IPS-18c (cell line): Measurements from ENCODE around the gene STIMATE.

Experiments
- H3K4me3 ChIP-seq: 2 replicates; pipeline ENCODE4 v1.7.0; 2013; ENCODE audit warnings: low read depth, mild to moderate bottlenecking, low read length, moderate library complexity; ENCODE audit not compliant: insufficient read depth
- H3K9me3 ChIP-seq: one replicate; pipeline ENCODE4 v1.6.1; 2013; ENCODE audit warnings: mild to moderate bottlenecking, low read length, moderate library complexity; ENCODE audit not compliant: control insufficient read depth, insufficient read depth

The STIMATE gene

GRCh38 chr3:52816654-52817053, 80.7 kb downstream of the STIMATE start:
- Histone ChIP-seq H3K4me3 (no peak overlapping the region), H3K9me3 (no peaks in the 10 kb centered on the region)

DNA sequence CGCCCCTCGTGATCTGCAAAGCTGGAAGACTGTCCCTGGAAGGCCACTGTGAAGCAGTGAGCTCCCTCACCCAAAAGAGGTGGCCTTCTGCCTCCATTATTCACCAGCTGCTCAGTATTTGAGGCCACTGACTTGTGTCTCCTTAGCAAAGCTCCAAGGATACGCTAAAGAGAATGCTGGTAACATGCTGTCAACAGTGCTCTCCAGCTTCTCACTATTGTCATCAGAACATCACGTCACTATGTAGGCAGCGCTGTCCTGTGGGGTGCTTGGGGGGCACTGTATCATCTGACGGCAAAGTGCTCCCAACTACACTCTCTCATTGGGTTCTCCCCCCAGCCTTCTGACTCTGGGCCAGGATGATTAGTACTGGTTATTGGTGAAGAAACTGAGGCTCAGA, 81.1 kb downstream of the STIMATE start:
- no peak overlapping the region for H3K4me3 ChIP-seq
- no peaks in the 10 kb centered on the region for H3K9me3 ChIP-seq

- no peaks in the 10 kb centered on the region for H3K9me3 ChIP-seq
- H3K4me3 ChIP-seq: no peak overlapping the region
Measured at GRCh38 chr3:52813810-52814209, 83.5 kb downstream of the STIMATE start.

GRCh38 chr3:52811452-52812011, 85.8 kb downstream of the STIMATE start:
- Histone ChIP-seq H3K4me3 (no peak overlapping the region), H3K9me3 (no peaks in the 10 kb centered on the region)

DNA sequence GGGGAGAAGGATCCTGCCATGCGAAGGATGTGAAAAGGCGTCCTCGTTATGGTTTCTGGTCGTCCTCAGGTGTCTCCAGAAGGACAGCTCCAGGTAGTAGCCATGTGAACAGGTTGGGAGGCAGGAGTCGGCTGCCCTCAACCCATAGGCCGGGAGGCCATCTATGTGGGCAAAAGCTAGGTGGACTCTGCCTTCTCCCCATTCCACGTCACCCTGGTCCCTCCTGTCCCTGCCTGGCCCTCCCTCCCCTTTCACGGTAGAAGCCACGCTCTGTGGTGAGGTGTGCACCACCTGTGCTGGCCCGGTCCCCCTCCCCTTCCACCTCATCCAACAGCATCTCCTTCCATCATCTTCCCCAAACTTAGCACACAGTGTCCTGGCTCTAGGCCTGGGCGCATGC, 86.4 kb downstream of the STIMATE start:
- H3K4me3 ChIP-seq: no peak overlapping the region
- H3K9me3 ChIP-seq: no peaks in the 10 kb centered on the region

DNA sequence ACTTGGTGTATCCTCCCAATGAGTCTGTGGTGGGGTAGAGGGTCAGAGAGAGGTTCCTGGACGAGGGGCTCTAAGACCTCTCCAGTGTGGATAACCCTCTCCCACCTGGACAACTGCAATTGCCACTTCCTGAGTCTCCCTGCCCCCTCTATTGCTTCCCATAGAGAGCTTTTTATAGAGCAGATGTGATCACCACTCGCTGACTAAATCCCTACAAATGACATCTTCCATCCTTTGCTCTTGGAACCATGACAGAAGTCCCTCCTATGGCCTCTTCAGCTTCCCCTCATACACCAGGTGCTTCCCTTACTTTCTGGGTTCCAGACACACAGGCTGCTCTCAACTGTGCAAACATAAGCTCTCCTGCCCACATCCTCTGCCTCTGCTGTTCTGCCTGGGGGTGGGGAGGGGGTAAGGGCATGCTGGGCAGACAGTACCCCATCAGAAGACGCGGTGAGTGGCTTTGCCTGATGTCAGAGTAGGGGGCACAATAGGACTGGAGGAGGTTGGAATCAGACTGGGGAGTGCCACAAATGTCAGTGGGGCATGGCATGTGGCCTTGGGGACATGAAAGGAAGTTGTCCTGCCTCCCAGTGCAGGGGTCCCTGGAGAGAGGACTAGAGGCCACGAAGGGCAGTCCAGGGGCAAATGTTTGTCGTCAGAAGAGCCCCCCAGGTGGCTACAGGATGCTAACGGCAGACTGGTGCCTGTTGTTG, 87.5 kb downstream of the STIMATE start:
- Histone ChIP-seq H3K4me3 (no peak overlapping the region), H3K9me3 (no peaks in the 10 kb centered on the region)

DNA sequence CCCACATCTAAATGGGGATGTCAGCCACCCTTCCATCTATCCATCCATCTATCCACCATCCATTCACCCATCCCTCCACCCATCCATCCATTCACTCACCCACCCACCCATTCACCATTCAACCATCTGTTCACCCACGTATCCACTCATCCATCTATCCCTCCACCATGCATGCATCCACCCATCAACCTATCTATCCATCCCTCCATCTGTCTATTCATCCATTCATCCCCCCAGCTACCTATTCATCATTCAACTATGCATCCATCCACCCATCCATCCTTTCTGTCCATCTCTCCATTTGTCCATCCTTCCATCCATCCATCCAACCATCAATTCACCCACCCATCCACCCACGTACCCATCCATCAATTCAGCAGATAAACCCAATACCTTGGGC, 88.2 kb downstream of the STIMATE start:
- no peak overlapping the region for H3K4me3 ChIP-seq
- H3K9me3 ChIP-seq: no peaks in the 10 kb centered on the region

GRCh38 chr3:52805270-52806039, 91.9 kb downstream of the STIMATE start:
- no peak overlapping the region for H3K4me3 ChIP-seq
- H3K9me3 ChIP-seq: no peaks in the 10 kb centered on the region

GRCh38 chr3:52801839-52802238, 95.5 kb downstream of the STIMATE start:
- Histone ChIP-seq H3K4me3 (no peak overlapping the region), H3K9me3 (no peaks in the 10 kb centered on the region)

DNA sequence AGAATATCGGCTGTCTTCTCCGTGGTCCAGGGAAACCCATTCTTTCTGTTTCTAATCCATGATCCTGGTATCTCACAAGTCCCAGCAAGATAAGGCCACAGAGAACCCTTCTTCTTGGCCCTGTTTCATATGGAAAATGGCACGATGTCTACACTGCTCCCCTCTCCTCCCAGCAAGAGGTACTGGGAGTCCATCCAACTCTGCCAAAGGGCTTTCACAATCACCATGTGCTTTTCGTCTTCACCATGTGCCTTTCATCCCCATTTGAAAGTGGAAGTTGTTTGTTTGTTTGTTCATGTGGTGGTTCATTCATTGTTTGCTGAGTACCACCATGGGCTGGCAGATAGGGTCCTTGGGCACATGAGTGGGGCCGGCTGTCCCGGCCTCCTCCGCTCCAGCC, 97.3 kb downstream of the STIMATE start:
- no peaks in the 10 kb centered on the region for H3K9me3 ChIP-seq
- H3K4me3 ChIP-seq: no peak overlapping the region

DNA sequence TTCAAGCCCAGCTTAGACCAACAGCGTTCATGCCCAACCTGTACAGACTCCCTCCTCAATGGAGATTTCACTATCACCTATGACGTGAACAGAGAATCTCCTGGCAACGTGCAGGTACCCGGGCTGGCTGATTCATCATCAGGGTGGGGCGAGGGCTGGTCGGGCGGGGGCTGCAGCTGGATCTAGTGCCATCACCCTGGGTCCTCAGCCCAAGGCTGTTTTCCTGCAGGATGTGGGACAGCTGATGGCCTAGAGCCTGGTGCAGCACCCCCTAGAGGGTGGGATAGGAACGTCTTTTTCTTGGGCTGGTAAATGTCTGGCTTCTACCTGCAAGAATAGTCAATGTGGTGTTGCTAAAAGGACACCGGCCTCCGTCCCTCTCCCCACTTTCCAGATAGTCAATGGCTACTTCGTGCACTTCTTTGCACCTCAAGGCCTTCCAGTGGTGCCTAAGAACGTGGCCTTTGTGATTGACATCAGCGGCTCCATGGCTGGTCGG, 98.3 kb downstream of the STIMATE start:
- no peaks in the 10 kb centered on the region for H3K9me3 ChIP-seq
- no peak overlapping the region for H3K4me3 ChIP-seq

DNA sequence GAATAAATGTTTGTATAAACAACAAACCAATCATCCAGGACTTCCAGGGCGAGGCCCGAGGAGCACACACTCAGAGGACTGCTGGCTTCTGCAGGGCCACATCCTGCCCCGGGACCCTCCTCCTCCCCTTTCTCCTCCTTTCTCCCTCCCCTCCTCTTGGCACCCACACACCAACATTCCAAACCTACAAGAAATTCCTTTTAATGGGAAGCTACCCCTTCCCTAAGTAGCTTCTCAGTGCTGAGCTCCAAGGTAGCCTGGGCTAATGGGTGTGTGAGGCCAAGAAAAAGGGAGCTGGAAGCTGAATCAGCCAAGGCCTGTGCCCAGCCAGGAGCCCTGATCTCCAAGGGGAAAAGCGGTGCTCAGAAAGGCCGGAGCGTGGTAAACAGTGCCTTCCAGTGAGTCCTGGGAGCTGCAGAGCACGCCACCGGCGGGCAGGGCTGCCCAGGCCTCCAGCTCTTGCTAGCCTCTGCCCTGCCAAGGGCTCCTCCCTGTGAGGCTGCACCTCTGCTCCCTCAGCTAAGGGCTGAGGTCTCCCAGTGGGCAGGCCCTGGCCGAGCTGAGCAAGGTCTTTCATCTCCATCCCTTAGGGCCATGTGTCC, 98.9 kb downstream of the STIMATE start:
- H3K4me3 ChIP-seq: no peak overlapping the region
- no peaks in the 10 kb centered on the region for H3K9me3 ChIP-seq

DNA sequence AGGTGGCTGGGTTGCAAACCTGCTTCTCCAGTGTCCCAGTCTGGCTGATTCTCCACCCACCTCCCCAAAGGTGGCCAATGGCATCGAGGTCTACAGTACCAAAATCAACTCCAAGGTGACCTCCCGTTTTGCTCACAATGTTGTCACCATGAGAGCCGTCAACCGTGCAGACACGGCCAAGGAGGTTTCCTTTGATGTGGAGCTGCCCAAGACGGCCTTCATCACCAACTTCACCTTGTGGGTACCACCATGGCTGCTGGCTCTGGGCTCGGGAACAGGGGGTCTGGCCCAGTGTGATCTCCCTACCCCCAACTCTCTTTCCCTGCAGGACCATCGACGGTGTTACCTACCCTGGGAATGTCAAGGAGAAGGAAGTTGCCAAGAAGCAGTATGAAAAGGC, 100.9 kb downstream of the STIMATE start:
- Histone ChIP-seq H3K9me3 (no peaks in the 10 kb centered on the region), H3K4me3 (no peak overlapping the region)

GRCh38 chr3:52795298-52795900, 101.9 kb downstream of the STIMATE start:
- H3K4me3 ChIP-seq: no peak overlapping the region
- H3K9me3 ChIP-seq: no peaks in the 10 kb centered on the region

GRCh38 chr3:52794612-52795099, 102.7 kb downstream of the STIMATE start, which contains the start of gene ITIH3:
Gene ITIH3, plus strand, starts transcription at chr3:52794796. Its CDS starts 8 bp downstream, at chr3:52794804.
- H3K4me3 ChIP-seq: no peak within 1 kb of the TSS

GRCh38 chr3:52793702-52794611, 103.4 kb downstream of the STIMATE start:
- H3K9me3 ChIP-seq: no peaks in the 10 kb centered on the region
- H3K4me3 ChIP-seq: no peak overlapping the region

More at GRCh38 chr3:52794612-52795099, 102.7 kb downstream of the STIMATE start, which contains the start of gene ITIH3:
- no peaks in the 10 kb centered on the region for H3K9me3 ChIP-seq
